Thyroid gland (tissue), 4 donors: ENCODE results near the gene SPON1. TPM values are rescaled to one million over a fixed set of nuclear protein-coding genes. Genes with fewer than 3 reads are reported as not detected.
A peak's percentile ranks its signal among the peaks of the same experiment; 100 is the strongest.
"Not testable (repeated sequence)": the region's sequence is repeated elsewhere in the genome, so short reads cannot be mapped to it uniquely, and the experiment has no call there.

Source experiments
- DNase-seq, 2 donors: peaks; one replicate each; pipeline ENCODE4 v3.0.0-alpha.2; 2019
- H3K27ac ChIP-seq, 3 donors: fragments of 200-600 bp; sonication (generic); 1 replicate in 2 of 3; 2 replicates in 1 of 3; pipeline ENCODE4 v1.5.1; 2016 to 2019; ENCODE audit warnings: mild to moderate bottlenecking in 1 of 3, moderate library complexity in 1 of 3
- H3K27me3 ChIP-seq: fragments of 200-600 bp; sonication (generic); one replicate; pipeline ENCODE4 v1.5.1; 2019
- H3K36me3 ChIP-seq, 2 donors: fragments of 200-600 bp; sonication (generic); one replicate each; pipeline ENCODE4 v1.5.1; 2016 to 2019
- H3K4me1 ChIP-seq, 2 donors: fragments of 200-600 bp; sonication (generic); one replicate each; pipeline ENCODE4 v1.5.1; 2017 to 2019
- H3K4me3 ChIP-seq, 3 donors: fragments of 200-600 bp; sonication (generic); replicated peaks in 1 of 3; 1 replicate in 2 of 3; 2 replicates in 1 of 3; pipeline ENCODE4 v1.5.1; 2016; ENCODE audit warnings: mild to moderate bottlenecking in 1 of 3
- H3K9me3 ChIP-seq: fragments of 200-600 bp; sonication (generic); one replicate; pipeline ENCODE4 v1.5.1; 2017
- CTCF ChIP-seq, 6 experiments: fragments of 200-600 bp in 3 of 6; fragments of 450-650 bp in 3 of 6; sonication (generic) in 3 of 6; IDR thresholded peaks; one replicate each; pipeline ENCODE4 v1.5.1; 2016 to 2019; ENCODE audit warnings: antibody characterized with exemption in 6 of 6, mild to moderate bottlenecking in 2 of 6, inconsistent platforms in 1 of 6, moderate library complexity in 1 of 6
- POLR2A ChIP-seq, 2 donors: fragments of 450-650 bp; IDR thresholded peaks; one replicate each; pipeline ENCODE4 v1.6.1; 2017; ENCODE audit warnings: antibody characterized with exemption in 2 of 2, mild to moderate bottlenecking in 2 of 2, moderate library complexity in 1 of 2
- WGBS, 2 donors: methylation state at CpG; one replicate each; pipeline ENCODE4 v1.1.5; 2017; 5-methylcytosine and 5-hydroxymethylcytosine counted together
- intact Hi-C: fragments of 100-400 bp; cut with DNase I; formaldehyde crosslinking; loops from one replicate; pipeline ENCODE4 v1.15.1; 2023
- total RNA-seq, 4 donors: library from RNA; depleted of rRNA; stranded (reverse); fragments of >200 nt; gene quantifications; one replicate each; pipeline ENCODE4 v1.2.3, GENCODE V29; 2016

The SPON1 gene
- total RNA-seq, 4 donors from 2014 or later, result 7.3 to 14.9 (median 10.9) TPM

GRCh38 chr11:13923182-13923581 is 39.3 kb upstream of the SPON1 start:
- DNase-seq, result peak; percentile 10 to 33

GRCh38 chr11:13923716-13924650 is 38.5 kb upstream of the SPON1 start:
- 46 to 49% methylated on average over 8 of the region's 8 CpGs for WGBS, 2 donors
- H3K27me3 ChIP-seq, result no peaks in the 10 kb centered on the region
- H3K27ac ChIP-seq, result no peak overlapping the region
- TF ChIP-seq CTCF (IDR thresholded peaks at IDR 0.05), result no peak
- no peak for TF ChIP-seq POLR2A (IDR thresholded peaks at IDR 0.05)
- peaks cover 11 to 14% of the 10 kb centered on the region in 2 donors for H3K4me1 ChIP-seq
- H3K4me3 ChIP-seq, result no peak overlapping the region
- intact Hi-C loops, result no loop called here
- peak in 1 of 2 donors; percentile 17 for DNase-seq
- no peaks in the 10 kb centered on the region for H3K36me3 ChIP-seq
- no peaks in the 10 kb centered on the region for H3K9me3 ChIP-seq

More at GRCh38 chr11:13923182-13923581, 39.3 kb upstream of the SPON1 start:
- Histone ChIP-seq H3K27ac (no peak overlapping the region), H3K36me3 (no peaks in the 10 kb centered on the region), H3K9me3 (no peaks in the 10 kb centered on the region), H3K4me1 (peaks cover 11 to 14% of the 10 kb centered on the region in 2 donors), H3K27me3 (no peaks in the 10 kb centered on the region), H3K4me3 (no peak overlapping the region)
- WGBS, 2 donors, result 33 to 81% methylated on average over 1 of the region's 1 CpG
- TF ChIP-seq POLR2A (IDR thresholded peaks at IDR 0.05) (no peak), CTCF (IDR thresholded peaks at IDR 0.05) (no peak)
- intact Hi-C loops, result no loop called here

- Histone ChIP-seq H3K27me3 (no peaks in the 10 kb centered on the region), H3K9me3 (no peaks in the 10 kb centered on the region), H3K4me3 (no peak overlapping the region), H3K36me3 (no peaks in the 10 kb centered on the region), H3K27ac (no peak overlapping the region), H3K4me1 (peaks cover 11 to 14% of the 10 kb centered on the region in 2 donors)
- no peak for TF ChIP-seq POLR2A (IDR thresholded peaks at IDR 0.05)
- no peak for TF ChIP-seq CTCF (IDR thresholded peaks at IDR 0.05)
- intact Hi-C loops, result no loop called here
- 94% methylated on average over 2 of the region's 2 CpGs for WGBS, 2 donors
- no peak for DNase-seq
Observed at GRCh38 chr11:13924801-13925327, 37.7 kb upstream of the SPON1 start.

- H3K4me3 ChIP-seq, H3K36me3 ChIP-seq, H3K27ac ChIP-seq, H3K27me3 ChIP-seq, DNase-seq, intact Hi-C loops, H3K9me3 ChIP-seq: not testable (repeated sequence)
- WGBS, 2 donors, result 95 to 97% methylated on average over 5 of the region's 5 CpGs
- H3K4me1 ChIP-seq, result peaks cover 11 to 14% of the 10 kb centered on the region in 2 donors
Observed at GRCh38 chr11:13926366-13926765, 36.2 kb upstream of the SPON1 start.

- intact Hi-C loops, result no loop called here
- TF ChIP-seq CTCF (IDR thresholded peaks at IDR 0.05) (no peak), POLR2A (IDR thresholded peaks at IDR 0.05) (no peak)
- no peaks in the 10 kb centered on the region for H3K36me3 ChIP-seq
- no peak overlapping the region for H3K4me3 ChIP-seq
- peaks cover 11 to 14% of the 10 kb centered on the region in 2 donors for H3K4me1 ChIP-seq
- WGBS, 2 donors, result 81 to 90% methylated on average over 3 of the region's 3 CpGs
- H3K9me3 ChIP-seq, result no peaks in the 10 kb centered on the region
- H3K27me3 ChIP-seq, result no peaks in the 10 kb centered on the region
- no peak overlapping the region for H3K27ac ChIP-seq
- DNase-seq, result no peak
Observed at GRCh38 chr11:13926981-13927380, 35.5 kb upstream of the SPON1 start.
